ENCODE measurements around the gene RIPOR3.
"Not testable (repeated sequence)": the region's sequence is repeated elsewhere in the genome, so short reads cannot be mapped to it uniquely, and the experiment has no call there.

Gene RIPOR3

GRCh38 chr20:50607850-50608749 is 83.2 kb downstream of the RIPOR3 start:
- no peak for DNase-seq (ENCODE audit: low spot score)

GRCh38 chr20:50607436-50607835 is 83.9 kb downstream of the RIPOR3 start:
- DNase-seq (ENCODE audit: low spot score) = no peak

DNA sequence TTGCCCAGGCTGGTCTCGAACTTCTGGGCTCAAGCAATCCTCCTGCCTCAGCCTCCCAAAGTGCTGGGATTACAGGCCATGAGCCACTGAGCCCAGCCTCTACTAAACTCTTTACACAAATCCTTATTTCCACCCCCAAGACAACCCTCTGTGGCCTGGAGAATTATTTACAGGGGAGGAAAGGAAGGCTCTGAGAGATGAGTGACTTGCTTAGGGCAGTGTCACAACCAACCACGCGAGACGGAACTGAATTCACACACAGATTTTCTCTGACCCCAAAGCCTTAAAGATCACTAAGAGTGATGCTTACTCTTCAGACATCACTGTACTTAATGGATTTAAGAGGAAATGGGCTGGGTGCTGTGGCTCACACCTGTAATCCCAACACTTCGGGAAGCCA is 86.2 kb downstream of the RIPOR3 start:
- DNase-seq (ENCODE audit: low spot score) = no peak

GRCh38 chr20:50604451-50604850 is 86.9 kb downstream of the RIPOR3 start:
- DNase-seq (ENCODE audit: low spot score) = no peak

- no peak for DNase-seq (ENCODE audit: low spot score)
Measured at GRCh38 chr20:50602432-50603088, 88.8 kb downstream of the RIPOR3 start.

DNA sequence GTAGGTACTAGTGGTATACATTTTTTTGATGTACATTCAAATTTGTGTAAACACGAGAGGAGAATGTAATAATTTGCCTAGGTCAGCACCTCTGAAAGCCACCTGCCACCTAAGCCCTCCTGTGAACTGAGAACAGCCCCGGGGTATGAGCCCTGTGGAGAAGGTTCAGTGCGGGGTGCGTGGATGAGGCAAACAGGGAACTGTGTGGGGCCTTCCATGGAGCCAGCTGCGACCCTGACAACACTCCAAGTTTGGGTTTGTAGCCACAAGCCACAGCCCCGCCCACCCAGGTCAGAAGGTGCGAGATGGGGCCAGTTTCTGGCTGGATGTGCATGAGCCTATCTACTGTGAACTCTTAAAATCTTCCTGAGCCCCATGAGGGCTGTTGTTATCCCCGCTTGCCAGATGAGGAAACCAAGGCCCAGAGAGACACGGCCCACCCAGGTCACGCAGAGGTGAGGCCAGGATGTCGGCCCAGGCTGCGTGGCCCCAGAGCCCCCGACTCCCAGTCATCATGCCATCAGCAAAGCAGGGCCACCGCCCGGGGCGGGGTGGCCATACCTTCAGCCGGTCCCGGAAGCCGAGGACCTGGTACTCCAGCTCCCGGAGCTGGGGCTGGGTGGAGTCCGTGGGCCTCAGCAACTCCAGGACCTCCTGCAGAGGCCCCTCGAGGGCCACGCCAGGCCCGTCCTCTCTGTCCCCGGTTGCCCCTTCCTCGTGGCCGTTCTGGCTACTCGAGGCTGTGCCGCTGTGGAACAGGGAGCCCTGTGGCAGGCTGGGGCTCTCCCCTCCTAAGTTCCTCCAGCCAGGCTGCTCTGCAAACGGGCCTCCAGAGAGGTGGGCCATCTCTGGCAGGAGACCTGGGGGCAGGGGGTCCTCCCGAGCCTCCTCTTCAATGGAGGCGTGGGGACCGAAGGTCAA is 89.6 kb downstream of the RIPOR3 start:
- no peak for DNase-seq (ENCODE audit: low spot score)

DNA sequence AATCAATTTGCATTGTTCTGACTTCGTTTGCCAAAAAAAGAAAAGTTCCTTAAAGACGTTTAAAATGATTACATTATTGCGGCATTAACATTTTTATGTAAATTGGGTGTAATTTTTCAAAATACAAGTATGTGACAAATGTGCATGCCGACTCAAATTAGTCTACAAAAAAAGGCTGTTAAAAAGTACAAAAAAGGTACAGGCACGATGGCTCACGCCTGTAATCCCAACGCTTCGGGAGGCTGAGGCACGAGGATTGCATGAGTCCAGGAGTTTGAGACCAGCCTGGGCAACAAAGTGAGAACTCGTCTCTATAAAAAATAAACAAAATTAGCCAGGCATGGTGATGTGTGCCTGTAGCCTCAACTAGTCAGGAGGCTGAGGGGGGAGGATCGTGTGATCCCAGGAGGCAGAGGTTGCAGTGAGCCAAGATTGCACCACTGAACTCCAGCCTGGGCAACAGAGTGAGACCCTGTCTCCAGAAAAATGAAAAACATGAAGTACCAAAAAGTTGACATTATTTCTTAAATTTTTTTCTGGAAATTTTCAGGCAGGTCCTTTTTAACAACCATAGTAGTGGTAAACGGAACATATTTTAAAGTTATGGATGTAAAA is 91.0 kb downstream of the RIPOR3 start:
- no peak for DNase-seq (ENCODE audit: low spot score)

- DNase-seq (ENCODE audit: low spot score) = not testable (repeated sequence)
Measured at GRCh38 chr20:50598768-50599167, 92.6 kb downstream of the RIPOR3 start.

DNA sequence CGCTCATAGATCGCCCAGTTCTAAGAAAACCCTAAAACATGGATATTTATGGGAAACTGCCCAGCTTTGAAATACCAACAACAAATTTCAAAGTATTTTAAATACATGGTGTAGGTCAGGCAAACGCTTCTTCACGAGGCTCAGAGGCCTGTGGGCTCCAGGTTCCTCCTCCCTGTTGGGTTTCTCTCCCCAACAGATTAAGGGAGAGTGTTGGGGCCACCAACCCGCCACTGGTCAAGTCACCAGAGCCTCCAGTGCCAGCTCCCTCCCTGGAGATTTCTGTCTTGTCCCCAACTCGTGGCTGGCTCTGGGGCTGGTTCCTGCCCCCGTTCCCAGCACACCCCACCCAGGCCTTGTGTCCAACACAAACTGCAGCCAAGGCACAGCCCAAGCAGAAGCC is 93.3 kb downstream of the RIPOR3 start:
- no peak for DNase-seq (ENCODE audit: low spot score)

- DNase-seq (ENCODE audit: low spot score) = no peak
Measured at GRCh38 chr20:50597406-50597969, 93.9 kb downstream of the RIPOR3 start.

DNA sequence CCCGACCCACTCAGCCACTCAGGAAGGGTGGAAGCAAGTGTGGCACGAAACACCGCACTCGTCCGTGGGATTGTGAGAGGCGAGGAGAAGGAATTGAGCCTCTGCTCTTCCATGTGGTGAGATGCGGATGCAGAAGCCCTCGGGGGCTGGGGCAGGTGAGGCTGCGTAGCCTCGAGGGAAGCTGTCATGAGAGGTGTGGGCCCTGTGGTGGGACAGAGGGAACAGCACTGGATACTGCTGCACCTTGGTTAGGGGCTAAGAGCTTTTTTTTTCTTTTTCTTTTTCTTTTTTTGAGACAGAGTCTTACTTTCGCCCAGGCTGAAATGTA is 94.7 kb downstream of the RIPOR3 start:
- DNase-seq (ENCODE audit: low spot score) = no peak

DNA sequence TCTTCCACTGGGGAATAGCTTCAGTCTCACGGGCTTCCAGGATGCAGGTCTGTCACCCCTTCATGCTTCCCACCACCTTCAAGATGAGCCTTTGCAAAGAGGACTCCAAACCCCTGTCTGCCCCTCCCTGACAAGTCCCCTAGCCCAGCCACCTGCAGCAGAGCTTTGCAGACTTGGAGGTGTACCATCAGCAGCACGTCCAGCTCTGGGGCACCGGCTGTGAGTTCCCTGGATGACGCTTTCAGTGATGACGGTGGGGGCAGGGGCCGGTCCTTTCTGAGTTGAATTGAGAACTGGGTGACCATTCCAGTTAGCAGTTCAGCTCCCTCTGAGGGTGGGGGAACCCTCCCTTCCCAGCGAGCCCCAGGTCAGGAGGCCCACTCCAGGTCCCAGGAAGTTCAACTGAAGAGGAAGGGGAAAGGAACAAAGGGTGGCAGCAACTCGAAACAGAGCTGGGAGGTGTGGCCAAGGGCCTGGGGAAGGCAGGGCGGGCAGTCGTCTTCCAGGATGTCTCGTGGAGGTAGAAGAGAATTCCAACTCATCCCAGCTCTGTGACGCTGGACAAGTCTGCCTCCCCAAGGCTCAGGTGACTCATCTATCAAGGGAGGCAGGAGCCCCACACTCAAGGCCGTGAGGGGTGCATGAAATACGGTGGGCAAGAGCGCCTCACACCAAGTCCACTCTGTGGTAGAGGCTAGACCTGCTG is 95.2 kb downstream of the RIPOR3 start:
- DNase-seq (ENCODE audit: low spot score) = no peak

- DNase-seq (ENCODE audit: low spot score) = no peak
Measured at GRCh38 chr20:50595433-50595895, 95.9 kb downstream of the RIPOR3 start.

DNA sequence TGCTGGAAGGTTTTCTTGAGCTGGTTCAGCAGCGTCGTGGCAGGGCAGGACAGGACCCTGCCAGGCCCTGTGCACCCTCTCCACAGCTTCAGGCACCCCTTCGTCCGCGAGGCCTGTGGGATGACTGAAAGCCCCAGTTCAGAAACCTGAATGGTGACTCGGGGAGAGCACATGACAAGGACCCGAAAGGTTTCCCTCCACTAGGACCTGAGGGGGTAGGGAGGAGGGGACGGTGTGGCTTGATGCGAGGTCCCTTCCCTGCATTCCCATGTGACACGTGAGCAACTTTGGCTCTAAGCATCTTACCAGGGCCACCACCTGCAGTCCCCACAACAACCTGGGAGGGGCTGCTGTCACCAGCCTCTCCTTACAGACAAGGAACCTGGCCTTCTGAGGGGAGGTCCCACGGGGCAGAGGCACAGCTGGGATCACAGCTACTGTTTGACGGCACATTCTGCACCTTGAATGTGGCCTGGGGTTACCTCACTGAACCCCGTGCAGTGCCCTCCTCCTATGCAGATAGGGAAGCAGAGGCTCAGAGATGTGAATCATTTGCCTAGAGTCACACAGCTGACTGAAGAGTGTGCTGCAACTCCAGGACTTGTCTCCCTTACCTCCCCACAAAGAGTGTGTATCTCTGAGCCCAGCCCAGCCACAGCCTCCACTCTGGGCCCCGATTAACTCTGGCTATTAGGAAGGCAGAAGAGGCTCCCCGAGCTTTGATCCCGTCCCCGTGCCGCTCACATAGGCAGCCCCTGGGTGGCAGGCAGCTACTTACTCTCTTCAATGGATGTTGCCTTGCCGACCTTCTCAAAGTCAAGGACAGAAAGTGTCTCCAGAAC is 96.5 kb downstream of the RIPOR3 start:
- no peak for DNase-seq (ENCODE audit: low spot score)

DNA sequence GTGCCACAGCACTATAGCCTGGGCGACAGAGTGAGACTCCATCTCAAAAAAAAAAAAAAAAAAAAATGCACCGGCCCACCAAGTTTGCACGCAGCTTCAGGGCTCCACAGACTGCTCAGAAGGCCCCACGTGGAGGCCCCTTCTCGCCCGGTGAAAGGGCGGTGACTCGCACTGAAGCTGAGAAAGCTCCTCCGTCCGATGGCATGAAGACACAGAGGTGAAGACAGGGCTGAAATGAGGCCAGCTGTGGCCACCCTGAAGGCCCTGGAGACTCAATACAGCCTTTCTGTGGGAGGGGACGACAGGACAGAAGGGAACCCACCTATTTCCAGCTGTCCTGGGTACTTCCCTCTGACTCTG is 97.1 kb downstream of the RIPOR3 start:
- no peak for DNase-seq (ENCODE audit: low spot score)

- no peak for DNase-seq (ENCODE audit: low spot score)
Measured at GRCh38 chr20:50593005-50593335, 98.4 kb downstream of the RIPOR3 start.

GRCh38 chr20:50592282-50593004 is 98.9 kb downstream of the RIPOR3 start:
- DNase-seq (ENCODE audit: low spot score) = no peak

DNA sequence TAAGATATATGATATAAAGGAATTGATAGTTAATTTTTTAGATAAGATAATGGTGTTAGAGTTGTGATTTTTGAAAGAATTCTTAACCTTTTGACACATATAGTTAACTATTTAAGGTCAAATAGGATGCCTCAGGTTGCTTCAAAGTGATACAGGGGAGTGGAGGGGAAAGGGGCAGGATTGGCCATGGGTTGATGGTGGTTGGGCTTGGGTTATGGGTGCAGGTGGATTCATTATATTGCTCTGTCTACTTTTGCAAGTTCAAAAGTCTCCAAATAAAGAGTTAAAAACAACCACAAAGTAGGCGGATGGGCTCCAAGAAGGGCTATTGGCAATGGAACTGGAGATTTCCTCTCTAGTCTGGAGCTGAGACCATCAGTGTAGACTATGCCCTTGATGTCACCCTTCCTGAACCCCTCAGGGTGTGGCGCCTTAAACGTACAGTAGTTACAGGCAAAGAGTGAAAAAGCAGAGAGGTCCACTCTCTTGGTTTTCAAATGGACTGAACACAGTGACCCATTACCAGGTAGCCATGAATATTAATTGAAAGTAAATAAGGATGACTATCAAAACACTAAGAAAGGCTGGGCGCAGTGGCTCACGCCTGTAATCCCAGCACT is 100.0 kb downstream of the RIPOR3 start:
- DNase-seq (ENCODE audit: low spot score) = no peak

- DNase-seq (ENCODE audit: low spot score) = no peak
Measured at GRCh38 chr20:50590348-50590664, 101.0 kb downstream of the RIPOR3 start.
